ENCODE data around the gene SHC3.

Gene SHC3

DNA sequence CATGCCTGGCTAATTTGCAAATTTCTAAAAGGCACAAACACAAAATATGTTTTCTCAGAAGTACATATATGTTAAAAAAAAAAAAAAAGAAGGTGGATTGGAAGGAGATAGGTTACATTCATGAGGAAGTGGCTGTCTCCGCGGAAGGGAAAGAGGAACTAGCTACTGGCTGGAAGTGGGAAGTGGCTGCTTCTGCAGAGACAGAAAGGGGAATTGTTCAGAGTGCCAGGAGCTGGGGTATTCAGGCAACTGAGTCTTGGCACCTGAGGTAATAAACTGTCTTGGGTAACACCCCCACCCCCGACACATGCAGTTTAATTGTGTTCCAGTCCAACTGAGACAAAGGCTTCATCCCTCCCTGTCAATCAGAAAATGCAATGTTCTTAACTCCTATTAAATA, 141.7 kb downstream of the SHC3 start:
- TF ChIP-seq, protein P1, sequence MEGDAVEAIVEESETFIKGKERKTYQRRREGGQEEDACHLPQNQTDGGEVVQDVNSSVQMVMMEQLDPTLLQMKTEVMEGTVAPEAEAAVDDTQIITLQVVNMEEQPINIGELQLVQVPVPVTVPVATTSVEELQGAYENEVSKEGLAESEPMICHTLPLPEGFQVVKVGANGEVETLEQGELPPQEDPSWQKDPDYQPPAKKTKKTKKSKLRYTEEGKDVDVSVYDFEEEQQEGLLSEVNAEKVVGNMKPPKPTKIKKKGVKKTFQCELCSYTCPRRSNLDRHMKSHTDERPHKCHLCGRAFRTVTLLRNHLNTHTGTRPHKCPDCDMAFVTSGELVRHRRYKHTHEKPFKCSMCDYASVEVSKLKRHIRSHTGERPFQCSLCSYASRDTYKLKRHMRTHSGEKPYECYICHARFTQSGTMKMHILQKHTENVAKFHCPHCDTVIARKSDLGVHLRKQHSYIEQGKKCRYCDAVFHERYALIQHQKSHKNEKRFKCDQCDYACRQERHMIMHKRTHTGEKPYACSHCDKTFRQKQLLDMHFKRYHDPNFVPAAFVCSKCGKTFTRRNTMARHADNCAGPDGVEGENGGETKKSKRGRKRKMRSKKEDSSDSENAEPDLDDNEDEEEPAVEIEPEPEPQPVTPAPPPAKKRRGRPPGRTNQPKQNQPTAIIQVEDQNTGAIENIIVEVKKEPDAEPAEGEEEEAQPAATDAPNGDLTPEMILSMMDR (IDR thresholded peaks at IDR 0.05; ENCODE audit: control insufficient read depth, extremely low read depth, insufficient read depth), result no peak
- DNase-seq (ENCODE audit: low read depth), result no peak
- H3K4me3 ChIP-seq (ENCODE audit: low read depth, low read length), result no peak overlapping the region

DNA sequence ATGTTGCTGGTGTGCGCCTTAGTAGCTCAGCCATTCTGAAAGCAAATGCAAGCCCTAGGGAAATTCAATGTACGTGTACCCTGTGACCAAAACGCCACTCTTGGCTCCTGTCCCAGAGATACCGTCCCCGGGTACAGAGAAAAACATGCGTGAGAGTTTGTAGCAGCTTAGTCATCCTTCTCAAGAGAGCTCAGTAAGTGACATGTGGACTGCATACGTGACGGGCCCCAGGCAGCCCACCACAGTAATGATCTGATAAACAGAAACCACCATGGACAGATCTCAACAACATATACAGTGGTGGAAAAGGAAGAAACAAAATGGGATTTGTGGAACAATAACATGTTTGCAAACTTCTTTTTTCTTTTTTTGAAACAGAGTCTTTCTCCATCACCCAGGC, 142.2 kb downstream of the SHC3 start:
- no peak for DNase-seq (ENCODE audit: low read depth)

DNA sequence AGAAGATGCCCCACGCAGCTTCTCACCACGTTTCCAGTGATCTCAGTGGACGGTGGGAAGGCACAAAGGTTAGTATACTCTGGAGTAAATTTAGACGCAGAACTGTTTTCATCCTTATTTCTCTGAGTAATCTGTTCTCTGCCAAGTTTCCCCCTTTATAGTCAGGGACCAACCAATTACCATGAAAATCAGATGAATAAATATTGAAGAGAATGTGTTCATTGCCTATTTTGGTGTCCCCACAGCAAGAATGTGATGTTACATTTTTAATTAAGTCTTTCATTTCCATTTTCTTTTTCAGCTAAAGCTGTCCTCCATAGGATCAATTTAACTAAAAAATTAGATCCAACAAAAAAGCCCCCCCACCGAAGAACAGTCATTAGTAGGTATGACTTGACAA, 146.0 kb downstream of the SHC3 start:
- TF ChIP-seq, protein P1 (IDR thresholded peaks at IDR 0.05; ENCODE audit: control insufficient read depth, extremely low read depth, insufficient read depth), result no peak
- H3K4me3 ChIP-seq (ENCODE audit: low read depth, low read length), result no peak overlapping the region
- DNase-seq (ENCODE audit: low read depth), result no peak

More for the DNA sequence above, 142.2 kb downstream of the SHC3 start:
- TF ChIP-seq, protein P1 (IDR thresholded peaks at IDR 0.05; ENCODE audit: control insufficient read depth, extremely low read depth, insufficient read depth), result no peak
- H3K4me3 ChIP-seq (ENCODE audit: low read depth, low read length), result no peak overlapping the region

DNA sequence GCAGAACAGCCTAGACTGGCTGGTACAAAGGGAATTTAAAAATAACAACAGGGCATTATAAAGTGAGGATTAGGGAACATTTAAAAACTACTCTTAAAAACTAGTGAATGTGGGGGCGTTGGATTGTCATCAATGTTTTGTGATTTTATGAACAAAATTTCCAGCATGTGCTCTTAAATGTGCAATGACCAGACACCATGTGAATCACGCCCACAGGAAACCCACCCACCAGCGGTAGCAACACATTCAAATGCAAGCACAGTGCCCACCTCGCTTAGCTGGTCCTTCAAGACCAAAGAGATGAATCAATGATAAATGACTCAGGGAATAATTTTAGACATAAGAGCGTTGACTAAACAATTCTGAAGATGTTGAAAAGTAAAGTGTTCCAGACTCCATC, 146.4 kb downstream of the SHC3 start:
- TF ChIP-seq, protein P1 (IDR thresholded peaks at IDR 0.05; ENCODE audit: control insufficient read depth, extremely low read depth, insufficient read depth), result no peak

DNA sequence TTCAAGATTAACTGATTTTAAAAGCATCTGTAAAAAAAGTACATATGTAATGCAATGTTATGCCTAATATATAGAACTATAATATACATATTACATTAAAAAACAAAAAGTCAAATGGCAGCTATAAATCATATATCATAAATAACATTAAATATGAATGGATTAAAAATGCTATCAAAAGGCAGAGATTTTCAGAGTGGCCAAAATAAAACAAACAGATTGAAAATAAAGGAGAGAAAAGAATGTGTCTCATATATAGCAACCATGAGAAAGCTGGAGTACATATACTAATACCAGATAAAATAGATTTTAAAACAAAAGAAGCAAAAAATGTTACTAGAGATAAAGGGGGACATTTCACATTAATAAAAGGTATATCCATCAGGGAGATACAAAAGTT, 148.8 kb downstream of the SHC3 start:
- TF ChIP-seq, protein P1 (IDR thresholded peaks at IDR 0.05; ENCODE audit: control insufficient read depth, extremely low read depth, insufficient read depth), result no peak
- DNase-seq (ENCODE audit: low read depth), result no peak
- H3K4me3 ChIP-seq (ENCODE audit: low read depth, low read length), result no peak overlapping the region

More for the DNA sequence above, 146.4 kb downstream of the SHC3 start:
- H3K4me3 ChIP-seq (ENCODE audit: low read depth, low read length), result no peak overlapping the region
- DNase-seq (ENCODE audit: low read depth), result no peak

DNA sequence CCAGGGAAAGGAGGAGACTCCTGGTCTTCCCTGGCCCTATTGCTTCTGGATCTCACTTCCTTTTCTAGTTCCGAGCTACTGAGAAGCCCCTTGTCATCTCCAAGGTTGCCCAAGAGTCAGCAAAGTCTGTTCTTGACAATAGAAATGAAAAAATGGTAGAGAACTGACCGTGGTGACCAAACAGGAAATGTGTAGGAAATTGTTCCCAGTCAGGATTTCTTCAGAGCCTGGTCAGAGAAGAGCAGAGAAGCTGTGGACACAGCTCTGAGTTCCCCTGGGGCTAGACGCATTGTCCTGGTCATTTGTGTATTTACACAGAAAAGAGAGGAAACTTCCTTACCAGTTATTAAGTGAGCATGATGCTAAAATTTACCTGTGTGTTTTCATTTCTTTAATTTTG, 151.7 kb downstream of the SHC3 start:
- no peak for DNase-seq (ENCODE audit: low read depth)
- TF ChIP-seq, protein P1 (IDR thresholded peaks at IDR 0.05; ENCODE audit: control insufficient read depth, extremely low read depth, insufficient read depth), result no peak
- H3K4me3 ChIP-seq (ENCODE audit: low read depth, low read length), result no peak overlapping the region

DNA sequence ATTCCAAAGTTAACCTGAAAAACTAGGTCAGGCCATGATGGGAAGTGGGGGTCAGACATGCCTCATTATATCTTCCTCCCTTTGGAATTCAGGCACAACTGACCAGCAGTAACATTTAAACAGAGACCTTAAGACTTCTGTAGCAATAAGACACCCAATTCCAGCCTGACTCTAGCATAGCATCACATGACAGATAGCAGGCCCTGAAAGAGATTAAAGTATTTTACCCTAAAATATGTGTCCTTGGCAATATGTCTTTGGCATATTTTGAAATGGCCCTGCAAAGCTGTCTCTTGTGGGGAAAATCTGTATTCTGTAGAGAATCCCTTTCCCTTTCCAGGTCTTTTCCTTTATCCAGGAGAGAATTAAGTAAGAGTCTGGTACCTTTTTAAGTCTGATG, 153.1 kb downstream of the SHC3 start:
- no peak for DNase-seq (ENCODE audit: low read depth)
- H3K4me3 ChIP-seq (ENCODE audit: low read depth, low read length), result no peak overlapping the region
- TF ChIP-seq, protein P1 (IDR thresholded peaks at IDR 0.05; ENCODE audit: control insufficient read depth, extremely low read depth, insufficient read depth), result no peak

Data from LNCaP clone FGC (cell line).